NOMO-1 treated with DMSO at 0.1 percent for 48 hours (cell line): ENCODE measurements around the gene RAPGEF6.
"Not testable (repeated sequence)": the region's sequence is repeated elsewhere in the genome, so short reads cannot be mapped to it uniquely, and the experiment has no call there.

Experiments
- DNase-seq: peaks from one replicate; lab custom pipeline; 2025; ENCODE audit not compliant: unreplicated experiment; lab: John Stamatoyannopoulos, UW

The RAPGEF6 gene

DNA sequence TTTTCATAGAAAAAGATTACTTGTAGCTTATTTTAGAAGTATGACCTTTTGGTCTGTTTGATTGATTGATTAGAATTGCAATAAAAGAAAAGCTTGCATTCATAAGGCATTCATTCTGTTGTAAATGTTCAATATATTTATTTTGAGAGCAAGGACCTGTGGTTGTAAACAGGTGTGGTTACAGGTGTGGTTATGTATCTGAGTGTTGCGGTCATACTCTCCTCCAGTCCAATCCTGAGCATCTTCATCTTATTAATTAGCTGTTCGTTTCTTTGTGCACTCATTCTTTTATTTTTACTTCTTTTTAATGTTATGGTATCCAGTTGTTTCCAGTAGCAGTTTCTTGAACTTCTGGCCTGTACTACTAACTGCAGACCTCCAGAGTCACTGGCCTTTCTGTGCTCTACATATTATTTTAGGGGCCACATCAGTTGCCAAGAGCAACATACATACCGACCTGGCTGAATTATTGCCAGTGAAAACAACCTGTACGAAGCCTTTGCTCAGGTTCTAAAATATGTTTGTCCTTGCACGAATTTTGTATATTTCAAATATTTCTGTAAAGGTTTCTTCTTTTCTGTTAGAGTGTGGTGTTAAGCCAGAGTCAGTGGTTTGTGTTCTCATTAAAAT, 242.4 kb downstream of the RAPGEF6 start:
- no peak for DNase-seq

GRCh38 chr5:131389869-131390265, 245.2 kb downstream of the RAPGEF6 start:
- no peak for DNase-seq

DNA sequence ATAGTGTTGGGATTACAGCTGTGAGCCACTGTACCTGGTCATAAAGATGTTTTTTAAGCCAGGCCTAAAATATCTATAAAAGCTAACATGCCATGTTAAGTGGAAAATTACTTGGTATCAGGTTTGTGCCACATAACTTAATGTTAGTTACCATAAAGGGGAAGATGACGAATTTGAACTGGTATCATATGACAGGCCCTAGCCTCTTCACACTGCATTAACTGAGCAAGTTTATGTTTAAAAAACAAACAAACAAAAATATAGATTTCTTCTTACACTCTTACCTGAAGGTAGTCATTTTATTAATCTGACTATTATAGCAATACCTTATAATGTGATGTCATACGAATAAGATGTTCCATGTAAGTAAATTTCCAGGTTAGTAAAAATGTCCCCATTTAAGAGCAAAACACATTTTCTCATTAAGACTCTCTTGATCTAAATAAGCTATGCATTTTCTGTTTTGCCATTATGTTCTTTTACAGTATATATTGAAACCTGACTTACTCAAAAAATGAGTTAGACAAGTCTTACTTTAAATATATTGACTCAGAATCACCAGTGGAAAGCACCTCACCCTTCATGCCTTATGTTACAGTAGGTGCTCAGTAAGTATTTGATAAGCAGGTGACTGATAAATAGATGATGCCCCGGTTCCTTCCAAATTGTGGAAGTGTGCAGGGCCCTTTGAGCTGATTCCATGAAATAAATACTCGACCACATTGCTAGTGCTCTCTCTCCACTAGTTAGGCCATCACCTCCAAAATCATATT, 245.7 kb downstream of the RAPGEF6 start:
- no peak for DNase-seq

DNA sequence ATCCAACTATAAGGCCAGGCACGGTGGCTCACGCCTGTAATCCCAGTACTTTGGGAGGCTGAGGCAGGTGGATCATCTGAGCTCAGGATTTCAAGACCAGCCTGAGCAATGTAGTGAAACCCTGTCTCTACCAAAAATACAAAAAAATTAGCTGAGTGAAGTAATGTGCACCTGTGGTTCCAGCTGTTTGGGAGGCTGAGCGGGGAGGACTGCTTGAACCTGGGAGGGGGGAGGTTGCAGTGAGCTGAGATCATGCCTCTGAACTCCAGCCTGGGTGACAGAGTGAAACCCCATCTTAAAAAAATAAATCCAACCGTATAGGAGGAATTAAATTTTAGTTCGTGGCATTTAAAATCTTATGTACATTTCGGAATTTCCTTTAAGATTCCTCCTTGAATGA, 247.8 kb downstream of the RAPGEF6 start:
- no peak for DNase-seq

DNA sequence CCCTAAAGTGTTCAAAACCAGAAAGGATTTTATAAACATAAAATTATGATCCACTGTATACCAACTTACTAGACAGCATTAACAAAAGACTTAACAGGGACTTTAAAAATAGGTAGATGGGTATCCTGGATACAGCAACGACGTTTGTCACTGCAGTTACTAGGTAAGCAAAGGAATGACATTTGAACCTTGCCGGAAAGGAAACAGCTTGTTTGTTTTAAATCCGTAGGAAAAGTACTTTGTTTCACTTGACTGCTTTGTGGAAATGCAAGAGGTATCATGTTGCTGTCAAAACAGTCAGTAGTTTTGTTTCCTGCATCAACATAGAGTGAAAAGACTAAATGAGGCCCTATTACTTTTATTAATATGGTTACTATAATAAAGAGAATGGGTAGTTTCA, 248.2 kb downstream of the RAPGEF6 start:
- no peak for DNase-seq

GRCh38 chr5:131386124-131386523, 248.9 kb downstream of the RAPGEF6 start:
- no peak for DNase-seq

DNA sequence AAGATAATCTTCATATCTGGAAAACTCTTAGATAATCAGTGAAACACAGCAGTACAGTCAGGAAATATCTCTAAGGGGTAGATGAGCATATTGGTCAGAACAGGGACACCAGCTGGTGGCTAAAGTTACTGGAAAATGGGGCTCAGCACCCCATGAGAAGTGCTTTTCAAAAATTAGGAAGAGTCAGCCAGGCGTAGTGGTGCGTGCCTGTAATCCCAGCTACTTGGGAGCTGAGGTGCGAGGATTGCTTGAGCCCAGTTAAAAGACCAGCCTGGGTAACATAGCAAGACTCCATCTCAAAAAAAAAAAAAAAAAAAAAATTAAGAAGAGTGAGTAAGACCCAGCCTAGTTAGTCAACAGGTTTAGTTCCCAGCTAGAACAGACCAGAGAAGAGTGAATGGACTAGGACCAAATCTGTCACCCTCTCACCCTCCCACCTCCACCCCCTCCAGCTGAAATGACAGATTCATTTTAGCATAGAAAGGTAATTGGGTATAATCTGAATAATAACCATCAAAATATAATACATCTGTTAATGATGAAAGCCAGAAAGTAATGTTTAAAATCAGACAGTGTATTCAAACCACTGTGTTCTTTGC, 250.3 kb downstream of the RAPGEF6 start:
- no peak for DNase-seq

GRCh38 chr5:131384173-131384572, 250.9 kb downstream of the RAPGEF6 start:
- no peak for DNase-seq

DNA sequence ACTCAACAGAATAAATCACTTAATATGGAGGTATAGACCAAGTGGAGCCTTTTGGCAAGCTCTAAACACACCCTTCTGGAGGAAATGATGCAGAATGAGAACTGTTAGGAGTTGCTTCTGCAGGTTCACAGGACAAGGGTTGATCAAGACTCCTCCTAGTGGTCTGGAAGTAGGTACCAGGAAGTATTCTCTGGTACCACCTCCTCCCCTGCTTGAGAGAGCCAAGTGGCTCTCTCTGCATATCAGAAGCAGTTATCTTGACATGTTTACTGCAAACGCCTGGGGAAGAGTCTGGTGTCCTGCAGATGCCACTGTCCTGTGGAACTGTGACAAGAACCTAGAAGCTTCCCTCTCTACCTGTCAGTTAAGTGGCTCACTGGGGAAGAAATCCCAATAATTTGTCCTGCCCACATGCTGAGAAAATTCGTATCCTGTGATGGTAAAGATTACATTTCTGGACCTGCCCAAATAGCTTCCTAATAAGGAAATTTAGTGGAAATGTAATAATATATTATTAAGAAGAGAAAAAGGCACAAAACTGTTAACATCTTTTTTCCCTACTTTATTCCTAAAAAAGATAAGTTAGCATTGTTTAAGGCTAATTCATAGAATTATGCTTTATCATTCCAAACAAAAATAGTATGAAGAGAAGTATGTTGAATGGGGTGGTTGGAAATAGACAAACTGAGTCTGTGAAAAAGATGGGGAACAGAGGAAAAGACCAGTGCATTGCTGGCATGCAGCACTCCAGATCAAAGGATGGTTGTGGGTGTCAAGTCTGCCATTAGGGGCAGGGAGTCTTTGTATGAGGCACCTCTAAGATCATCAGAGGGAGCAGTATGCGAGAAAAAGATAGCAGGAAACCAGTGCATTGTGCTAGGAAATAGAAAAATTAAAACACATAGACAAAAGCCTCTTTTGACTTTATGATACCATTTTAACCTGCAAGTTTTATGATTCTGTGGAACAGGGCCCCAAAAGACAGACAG, 252.3 kb downstream of the RAPGEF6 start:
- DNase-seq: peak; percentile 76

DNA sequence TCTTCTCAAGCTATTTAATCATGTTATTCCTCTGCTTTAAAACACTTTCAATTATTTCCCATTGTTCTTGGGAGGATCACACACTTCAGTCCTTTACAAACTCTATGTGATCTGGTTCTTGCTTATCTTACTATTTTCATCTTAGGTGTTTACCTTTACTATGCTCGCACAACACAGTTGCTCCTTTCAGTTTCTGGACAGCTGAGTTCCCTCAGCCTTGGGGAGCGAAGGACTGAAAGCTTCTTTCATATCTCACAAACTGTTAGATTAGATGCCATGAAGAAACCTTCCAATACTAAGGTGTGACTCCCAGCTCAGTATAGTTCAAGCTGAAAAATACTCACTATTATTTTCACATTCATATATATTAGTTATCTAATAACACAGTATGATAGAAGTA, 253.3 kb downstream of the RAPGEF6 start:
- no peak for DNase-seq

DNA sequence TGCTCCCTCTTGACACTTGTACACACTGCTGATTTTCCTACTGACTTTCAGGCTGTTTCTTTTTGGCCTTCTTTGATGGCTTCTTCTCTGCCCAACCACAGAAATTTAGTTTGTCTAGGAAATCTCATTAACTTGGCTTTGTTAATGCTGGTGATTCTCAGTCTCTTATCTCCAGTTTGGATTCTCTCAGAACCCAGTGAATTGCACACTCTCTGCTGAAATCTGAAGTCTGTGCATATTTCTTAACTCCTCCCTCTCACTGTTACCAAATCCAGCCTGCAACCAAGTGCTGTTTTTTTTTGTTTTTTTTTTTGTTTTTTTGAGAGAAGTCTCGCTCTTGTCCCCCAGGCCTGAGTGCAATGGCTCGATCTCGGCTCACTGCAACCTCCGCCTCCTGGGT, 254.0 kb downstream of the RAPGEF6 start:
- DNase-seq: no peak

GRCh38 chr5:131380238-131380637, 254.8 kb downstream of the RAPGEF6 start:
- not testable (repeated sequence) for DNase-seq

DNA sequence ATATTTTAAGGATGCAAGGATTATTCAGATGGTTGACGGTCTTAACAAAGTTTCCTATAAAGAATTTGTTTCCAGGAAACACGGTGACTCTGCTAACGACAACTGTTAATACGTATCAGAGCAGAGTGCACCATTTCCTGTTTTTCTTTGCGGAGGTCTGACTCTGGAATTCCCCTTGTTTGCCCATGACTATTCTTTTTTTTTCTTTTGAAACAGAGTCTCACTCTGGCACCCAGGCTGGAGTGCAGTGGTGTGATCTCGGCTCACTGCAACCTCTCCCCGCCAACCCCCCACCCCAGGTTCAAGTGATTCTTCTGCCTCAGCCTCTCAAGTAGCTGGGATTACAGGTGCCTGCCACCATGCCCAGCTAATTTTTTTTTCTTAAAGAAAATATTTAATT, 255.3 kb downstream of the RAPGEF6 start:
- DNase-seq: peak; percentile 64

- DNase-seq: peak; percentile 5
These were observed 256.1 kb downstream of the RAPGEF6 start for GRCh38 chr5:131378721-131379541.

DNA sequence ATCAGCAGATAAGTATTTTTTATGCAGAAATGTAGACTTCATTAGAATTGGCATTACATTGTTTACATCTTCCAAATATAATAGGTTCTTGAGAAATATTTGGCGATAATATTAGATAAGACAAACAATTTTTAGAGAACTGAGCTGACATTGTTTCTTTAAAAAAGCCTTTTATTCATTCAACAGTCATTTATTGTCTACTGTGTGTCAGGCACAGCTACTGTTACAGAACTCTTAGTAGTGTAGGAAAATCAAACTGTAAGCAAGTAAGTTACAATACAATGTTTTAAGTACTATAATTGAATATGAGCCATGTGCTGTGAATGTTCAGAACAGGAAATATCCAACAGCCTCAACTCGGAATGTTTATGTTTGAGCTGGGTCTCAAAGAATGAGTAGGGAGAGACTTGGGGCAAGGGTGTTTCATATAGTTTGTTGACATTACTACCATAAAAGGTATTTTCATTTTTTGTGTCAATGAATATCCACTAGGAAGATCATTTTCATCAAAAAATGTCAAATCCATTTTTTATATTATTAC, 257.2 kb downstream of the RAPGEF6 start:
- no peak for DNase-seq

DNA sequence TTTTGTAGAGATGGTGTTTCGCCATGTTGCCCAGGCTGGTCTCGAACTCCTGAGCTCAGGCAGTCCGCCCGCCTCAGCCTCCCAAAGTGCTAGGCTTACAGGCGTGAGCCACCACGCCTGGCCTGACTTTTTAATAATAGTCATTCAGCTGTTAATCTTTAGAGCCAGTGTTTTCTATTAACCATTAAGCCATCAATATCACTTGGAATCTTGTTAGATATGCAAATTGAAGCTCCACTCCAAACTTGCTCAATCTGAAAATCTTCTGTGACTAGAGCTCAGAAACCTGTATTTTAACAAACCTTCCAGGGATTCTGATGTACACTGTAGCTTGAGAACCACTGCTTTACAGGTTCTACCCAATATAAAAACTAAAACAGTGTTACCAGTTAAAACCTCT, 257.7 kb downstream of the RAPGEF6 start:
- no peak for DNase-seq

- no peak for DNase-seq
These were observed 259.7 kb downstream of the RAPGEF6 start for GRCh38 chr5:131375351-131375750.
